BE2C (cell line): Measurements from ENCODE around the gene CDH11.

Source experiments
- DNase-seq: peaks from one replicate; pipeline ENCODE4 v3.0.0-alpha.2; 2020
- H3K27me3 ChIP-seq: fragments of 250-450 bp; sonication (Bioruptor Pico); 2 replicates; pipeline ENCODE4 v1.5.1; 2020; ENCODE audit warnings: mild to moderate bottlenecking
- H3K36me3 ChIP-seq: fragments of 250-450 bp; sonication (Bioruptor Pico); 2 replicates; pipeline ENCODE4 v1.5.1; 2020; ENCODE audit warnings: mild to moderate bottlenecking
- H3K4me1 ChIP-seq: fragments of 250-450 bp; sonication (Bioruptor Pico); 2 replicates; pipeline ENCODE4 v1.5.1; 2020
- H3K4me3 ChIP-seq: 2 replicates; pipeline ENCODE4 v1.5.1; 2011; ENCODE audit warnings: low read depth, low read length
- H3K9me3 ChIP-seq: fragments of 250-450 bp; sonication (Bioruptor Pico); 2 replicates; pipeline ENCODE4 v1.5.1; 2020
- TF ChIP-seq, protein P1 (sequence below): IDR thresholded peaks from 2 replicates; pipeline ENCODE4 v1.5.1; 2012; ENCODE audit warnings: mild to moderate bottlenecking, low read depth, low read length

CDH11 gene

DNA sequence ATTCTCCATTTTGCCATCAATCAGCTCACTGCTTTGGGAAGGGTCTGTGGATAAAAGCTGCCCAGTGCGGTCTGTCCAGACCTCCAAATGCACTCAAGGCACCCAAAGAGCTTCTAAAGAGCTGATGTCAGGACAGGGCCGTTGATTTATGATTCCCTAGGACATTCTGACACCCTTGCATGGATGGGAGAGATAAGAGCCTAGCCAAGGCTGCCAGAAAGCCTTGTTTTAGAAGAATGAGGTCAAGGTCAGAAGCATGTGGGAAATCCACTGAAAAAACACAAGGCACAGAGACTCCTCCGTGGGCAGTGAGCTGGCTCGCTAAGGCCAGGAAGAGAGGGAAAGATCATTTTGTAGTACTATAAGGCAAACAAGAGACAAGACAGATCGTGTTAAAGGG is 214.0 kb downstream of the CDH11 start:
- H3K9me3 ChIP-seq: no peaks in the 10 kb centered on the region
- no peaks in the 10 kb centered on the region for H3K36me3 ChIP-seq
- TF ChIP-seq, protein P1, sequence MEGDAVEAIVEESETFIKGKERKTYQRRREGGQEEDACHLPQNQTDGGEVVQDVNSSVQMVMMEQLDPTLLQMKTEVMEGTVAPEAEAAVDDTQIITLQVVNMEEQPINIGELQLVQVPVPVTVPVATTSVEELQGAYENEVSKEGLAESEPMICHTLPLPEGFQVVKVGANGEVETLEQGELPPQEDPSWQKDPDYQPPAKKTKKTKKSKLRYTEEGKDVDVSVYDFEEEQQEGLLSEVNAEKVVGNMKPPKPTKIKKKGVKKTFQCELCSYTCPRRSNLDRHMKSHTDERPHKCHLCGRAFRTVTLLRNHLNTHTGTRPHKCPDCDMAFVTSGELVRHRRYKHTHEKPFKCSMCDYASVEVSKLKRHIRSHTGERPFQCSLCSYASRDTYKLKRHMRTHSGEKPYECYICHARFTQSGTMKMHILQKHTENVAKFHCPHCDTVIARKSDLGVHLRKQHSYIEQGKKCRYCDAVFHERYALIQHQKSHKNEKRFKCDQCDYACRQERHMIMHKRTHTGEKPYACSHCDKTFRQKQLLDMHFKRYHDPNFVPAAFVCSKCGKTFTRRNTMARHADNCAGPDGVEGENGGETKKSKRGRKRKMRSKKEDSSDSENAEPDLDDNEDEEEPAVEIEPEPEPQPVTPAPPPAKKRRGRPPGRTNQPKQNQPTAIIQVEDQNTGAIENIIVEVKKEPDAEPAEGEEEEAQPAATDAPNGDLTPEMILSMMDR: no peak

DNA sequence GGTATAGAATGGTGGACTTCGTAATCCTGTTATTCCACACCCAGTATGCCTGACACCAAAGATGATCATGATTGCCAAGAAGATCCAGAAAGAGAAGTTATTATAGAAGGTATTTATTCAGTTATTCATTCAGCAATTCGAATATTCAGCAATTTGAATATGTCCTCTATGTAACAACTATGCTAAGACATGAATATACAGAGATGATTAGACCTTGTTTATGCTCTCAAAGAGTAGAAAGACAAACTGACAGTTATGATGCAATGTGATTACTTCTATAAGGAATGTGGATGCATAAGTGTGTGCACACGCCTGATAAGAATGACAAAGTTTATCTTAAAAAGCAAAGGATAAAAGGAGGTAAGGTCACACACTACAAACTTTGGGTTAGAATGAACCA is 218.1 kb downstream of the CDH11 start:
- Histone ChIP-seq H3K36me3 (no peaks in the 10 kb centered on the region), H3K27me3 (no peaks in the 10 kb centered on the region), H3K9me3 (no peaks in the 10 kb centered on the region), H3K4me3 (no peak overlapping the region), H3K4me1 (peaks cover 14% of the 10 kb centered on the region)
- no peak for DNase-seq
- TF ChIP-seq, protein P1: no peak

More for the DNA sequence above, 214.0 kb downstream of the CDH11 start:
- DNase-seq: peak; percentile 52
- H3K4me3 ChIP-seq: no peak overlapping the region
- peaks cover 19% of the 10 kb centered on the region for H3K4me1 ChIP-seq
- H3K27me3 ChIP-seq: no peaks in the 10 kb centered on the region

DNA sequence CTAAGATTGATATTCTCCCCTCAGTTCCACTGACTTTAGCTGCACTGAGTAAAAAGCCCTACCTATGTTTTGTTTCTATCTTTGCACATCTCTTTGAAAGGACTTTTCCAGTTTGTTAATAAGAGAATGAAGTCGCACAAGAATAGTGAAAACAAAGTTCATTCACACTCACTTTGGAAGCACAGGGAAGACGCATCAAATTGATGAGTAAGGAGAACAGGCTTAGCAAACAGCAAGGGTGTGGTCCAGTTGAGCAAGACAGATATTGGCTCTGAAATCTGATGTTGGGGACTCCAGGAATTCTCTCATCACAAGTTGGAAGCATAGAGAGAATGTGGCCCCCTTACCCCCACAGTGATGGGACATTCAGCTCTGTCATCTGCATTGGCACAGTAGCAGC is 221.3 kb downstream of the CDH11 start:
- Histone ChIP-seq H3K27me3 (no peaks in the 10 kb centered on the region), H3K9me3 (no peaks in the 10 kb centered on the region), H3K4me3 (no peak overlapping the region), H3K36me3 (no peaks in the 10 kb centered on the region), H3K4me1 (peaks cover 8% of the 10 kb centered on the region)
- TF ChIP-seq, protein P1: no peak
- DNase-seq: no peak

DNA sequence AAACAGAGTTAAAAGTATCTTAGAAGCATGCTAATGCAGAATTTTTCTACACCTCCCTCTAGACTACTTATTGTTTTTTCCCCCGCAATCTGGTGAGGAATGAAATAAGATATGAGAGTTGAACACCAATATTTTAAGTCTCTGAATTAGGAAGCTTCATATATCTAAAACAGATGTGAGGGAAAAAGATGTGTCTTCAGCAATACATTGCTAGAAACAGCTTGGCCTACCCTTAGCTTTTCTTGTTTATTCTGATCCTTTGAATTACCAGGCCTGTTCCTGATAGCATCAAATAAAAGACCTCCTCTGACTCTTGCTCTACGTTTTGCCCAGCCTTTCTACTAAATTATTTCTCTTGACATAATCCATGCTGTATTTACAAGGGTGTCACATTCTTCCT is 221.8 kb downstream of the CDH11 start:
- no peaks in the 10 kb centered on the region for H3K36me3 ChIP-seq
- TF ChIP-seq, protein P1: no peak
- H3K4me3 ChIP-seq: no peak overlapping the region
- no peaks in the 10 kb centered on the region for H3K9me3 ChIP-seq
- peaks cover 8% of the 10 kb centered on the region for H3K4me1 ChIP-seq
- no peaks in the 10 kb centered on the region for H3K27me3 ChIP-seq
- DNase-seq: no peak

DNA sequence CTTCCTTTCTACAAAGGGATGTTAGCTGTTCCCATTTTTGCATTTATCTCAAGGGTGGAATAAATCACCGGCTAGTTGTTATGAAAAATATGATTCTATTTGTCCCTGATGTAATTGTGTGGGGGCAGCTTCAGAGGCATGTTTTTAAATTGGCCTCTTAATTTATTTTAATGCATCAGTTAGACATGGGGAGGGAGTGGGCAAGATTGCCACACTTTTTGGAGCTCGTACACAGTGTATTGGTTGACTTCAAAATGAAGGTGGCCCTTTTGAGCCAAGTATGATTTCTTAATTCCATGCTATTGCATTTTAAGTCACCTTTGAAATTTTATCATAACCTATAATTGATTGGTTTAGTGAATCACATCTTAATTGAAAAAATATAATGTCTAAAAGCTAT is 223.7 kb downstream of the CDH11 start:
- Histone ChIP-seq H3K4me1 (peaks cover 8% of the 10 kb centered on the region), H3K9me3 (no peaks in the 10 kb centered on the region), H3K27me3 (no peaks in the 10 kb centered on the region), H3K4me3 (no peak overlapping the region), H3K36me3 (no peaks in the 10 kb centered on the region)
- TF ChIP-seq, protein P1: no peak
- no peak for DNase-seq
